ENCODE results near the gene BTNL9.

DNA sequence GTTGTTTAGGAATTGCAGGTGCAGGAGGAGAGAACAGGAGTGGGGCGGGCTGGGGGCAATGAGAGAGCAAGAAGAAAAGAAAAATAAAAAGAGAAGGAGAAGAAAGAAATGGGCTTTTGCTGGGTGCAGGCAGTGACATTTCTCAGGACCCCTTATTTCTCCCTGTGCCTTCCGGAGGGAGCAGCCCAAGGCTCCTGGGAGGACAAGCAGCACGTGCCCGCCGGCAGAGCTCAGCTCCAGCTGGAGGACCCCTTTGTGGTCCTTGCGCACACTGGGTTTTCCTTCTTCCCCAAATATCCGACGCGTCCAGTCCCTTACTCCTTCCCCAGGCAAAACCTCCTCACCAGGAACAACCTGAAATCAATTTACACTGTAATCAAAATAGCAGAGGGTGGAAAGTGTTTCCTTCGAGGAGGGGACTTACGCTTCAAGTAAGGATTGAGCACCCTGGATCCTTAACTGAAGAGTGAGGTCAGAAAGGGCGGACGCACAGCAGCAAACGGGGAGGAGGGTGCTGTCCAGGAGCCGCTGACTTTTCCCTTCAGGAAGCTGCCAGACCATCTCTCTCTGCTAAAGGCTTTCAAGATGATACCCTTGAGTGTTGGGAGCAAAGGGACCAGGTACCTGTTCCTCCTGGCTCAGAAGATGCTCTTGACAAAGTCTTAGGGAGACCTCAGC, 2.1 kb downstream of the BTNL9 start:
- TF ChIP-seq, protein P1, sequence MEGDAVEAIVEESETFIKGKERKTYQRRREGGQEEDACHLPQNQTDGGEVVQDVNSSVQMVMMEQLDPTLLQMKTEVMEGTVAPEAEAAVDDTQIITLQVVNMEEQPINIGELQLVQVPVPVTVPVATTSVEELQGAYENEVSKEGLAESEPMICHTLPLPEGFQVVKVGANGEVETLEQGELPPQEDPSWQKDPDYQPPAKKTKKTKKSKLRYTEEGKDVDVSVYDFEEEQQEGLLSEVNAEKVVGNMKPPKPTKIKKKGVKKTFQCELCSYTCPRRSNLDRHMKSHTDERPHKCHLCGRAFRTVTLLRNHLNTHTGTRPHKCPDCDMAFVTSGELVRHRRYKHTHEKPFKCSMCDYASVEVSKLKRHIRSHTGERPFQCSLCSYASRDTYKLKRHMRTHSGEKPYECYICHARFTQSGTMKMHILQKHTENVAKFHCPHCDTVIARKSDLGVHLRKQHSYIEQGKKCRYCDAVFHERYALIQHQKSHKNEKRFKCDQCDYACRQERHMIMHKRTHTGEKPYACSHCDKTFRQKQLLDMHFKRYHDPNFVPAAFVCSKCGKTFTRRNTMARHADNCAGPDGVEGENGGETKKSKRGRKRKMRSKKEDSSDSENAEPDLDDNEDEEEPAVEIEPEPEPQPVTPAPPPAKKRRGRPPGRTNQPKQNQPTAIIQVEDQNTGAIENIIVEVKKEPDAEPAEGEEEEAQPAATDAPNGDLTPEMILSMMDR (IDR thresholded peaks at IDR 0.05) = no peak
- TF ChIP-seq RXRA (IDR thresholded peaks at IDR 0.05; ENCODE audit: borderline replicate concordance, low read depth) = no peak
- no peak for TF ChIP-seq RCOR1 (IDR thresholded peaks at IDR 0.05; ENCODE audit: low read length)
- TF ChIP-seq, protein P2, sequence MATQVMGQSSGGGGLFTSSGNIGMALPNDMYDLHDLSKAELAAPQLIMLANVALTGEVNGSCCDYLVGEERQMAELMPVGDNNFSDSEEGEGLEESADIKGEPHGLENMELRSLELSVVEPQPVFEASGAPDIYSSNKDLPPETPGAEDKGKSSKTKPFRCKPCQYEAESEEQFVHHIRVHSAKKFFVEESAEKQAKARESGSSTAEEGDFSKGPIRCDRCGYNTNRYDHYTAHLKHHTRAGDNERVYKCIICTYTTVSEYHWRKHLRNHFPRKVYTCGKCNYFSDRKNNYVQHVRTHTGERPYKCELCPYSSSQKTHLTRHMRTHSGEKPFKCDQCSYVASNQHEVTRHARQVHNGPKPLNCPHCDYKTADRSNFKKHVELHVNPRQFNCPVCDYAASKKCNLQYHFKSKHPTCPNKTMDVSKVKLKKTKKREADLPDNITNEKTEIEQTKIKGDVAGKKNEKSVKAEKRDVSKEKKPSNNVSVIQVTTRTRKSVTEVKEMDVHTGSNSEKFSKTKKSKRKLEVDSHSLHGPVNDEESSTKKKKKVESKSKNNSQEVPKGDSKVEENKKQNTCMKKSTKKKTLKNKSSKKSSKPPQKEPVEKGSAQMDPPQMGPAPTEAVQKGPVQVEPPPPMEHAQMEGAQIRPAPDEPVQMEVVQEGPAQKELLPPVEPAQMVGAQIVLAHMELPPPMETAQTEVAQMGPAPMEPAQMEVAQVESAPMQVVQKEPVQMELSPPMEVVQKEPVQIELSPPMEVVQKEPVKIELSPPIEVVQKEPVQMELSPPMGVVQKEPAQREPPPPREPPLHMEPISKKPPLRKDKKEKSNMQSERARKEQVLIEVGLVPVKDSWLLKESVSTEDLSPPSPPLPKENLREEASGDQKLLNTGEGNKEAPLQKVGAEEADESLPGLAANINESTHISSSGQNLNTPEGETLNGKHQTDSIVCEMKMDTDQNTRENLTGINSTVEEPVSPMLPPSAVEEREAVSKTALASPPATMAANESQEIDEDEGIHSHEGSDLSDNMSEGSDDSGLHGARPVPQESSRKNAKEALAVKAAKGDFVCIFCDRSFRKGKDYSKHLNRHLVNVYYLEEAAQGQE (IDR thresholded peaks at IDR 0.05; ENCODE audit: low read depth, low read length) = no peak
- no peak for TF ChIP-seq POLR2AphosphoS5 (IDR thresholded peaks at IDR 0.05; ENCODE audit: low read depth, low read length)
- TF ChIP-seq, protein P3, sequence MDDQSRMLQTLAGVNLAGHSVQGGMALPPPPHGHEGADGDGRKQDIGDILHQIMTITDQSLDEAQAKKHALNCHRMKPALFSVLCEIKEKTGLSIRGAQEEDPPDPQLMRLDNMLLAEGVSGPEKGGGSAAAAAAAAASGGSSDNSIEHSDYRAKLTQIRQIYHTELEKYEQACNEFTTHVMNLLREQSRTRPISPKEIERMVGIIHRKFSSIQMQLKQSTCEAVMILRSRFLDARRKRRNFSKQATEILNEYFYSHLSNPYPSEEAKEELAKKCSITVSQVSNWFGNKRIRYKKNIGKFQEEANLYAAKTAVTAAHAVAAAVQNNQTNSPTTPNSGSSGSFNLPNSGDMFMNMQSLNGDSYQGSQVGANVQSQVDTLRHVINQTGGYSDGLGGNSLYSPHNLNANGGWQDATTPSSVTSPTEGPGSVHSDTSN (IDR thresholded peaks at IDR 0.05) = no peak
- no peak for TF ChIP-seq EP300 (IDR thresholded peaks at IDR 0.05; ENCODE audit: borderline replicate concordance in 1 of 2, low read depth in 1 of 2, low read length in 1 of 2)
- no peak for TF ChIP-seq MXI1 (IDR thresholded peaks at IDR 0.05; ENCODE audit: low read depth, low read length)
- no peak for TF ChIP-seq SIN3A (IDR thresholded peaks at IDR 0.05; ENCODE audit: borderline replicate concordance, low read depth, low read length)

All from SK-N-SH (cell line).